Ramos (cell line): Measurements from ENCODE around the gene PADI6.
"Not testable (repeated sequence)": the region's sequence is repeated elsewhere in the genome, so short reads cannot be mapped to it uniquely, and the experiment has no call there.

ENCODE experiments used
- in situ Hi-C: fragments of 300-500 bp; cut with MboI; formaldehyde crosslinking; loops from one replicate; pipeline ENCODE4 v1.14.3; 2022; ENCODE audit warnings: low sequenced_read_pairs; ENCODE audit not compliant: unreplicated experiment

Gene PADI6

GRCh38 chr1:17401841-17402240 lies 29.8 kb downstream of the PADI6 start:
- in situ Hi-C loops = no loop called here

- in situ Hi-C loops = no loop called here
Observed at GRCh38 chr1:17403081-17403480, 31.1 kb downstream of the PADI6 start.

- in situ Hi-C loops = no loop called here
Observed at GRCh38 chr1:17404034-17404684, 32.2 kb downstream of the PADI6 start.

GRCh38 chr1:17404820-17405219 lies 32.8 kb downstream of the PADI6 start:
- in situ Hi-C loops = no loop called here

GRCh38 chr1:17405898-17406759 lies 34.1 kb downstream of the PADI6 start:
- in situ Hi-C loops = no loop called here

GRCh38 chr1:17406760-17407475 lies 34.9 kb downstream of the PADI6 start:
- in situ Hi-C loops = not testable (repeated sequence)

GRCh38 chr1:17407786-17408514 lies 36.0 kb downstream of the PADI6 start:
- in situ Hi-C loops = not testable (repeated sequence)

- in situ Hi-C loops = no loop called here
Observed at GRCh38 chr1:17409391-17409811, 37.4 kb downstream of the PADI6 start.

- in situ Hi-C loops = no loop called here
Observed at GRCh38 chr1:17412093-17412870, 40.3 kb downstream of the PADI6 start.

- in situ Hi-C loops = no loop called here
Observed at GRCh38 chr1:17414022-17414421, 42.0 kb downstream of the PADI6 start.

GRCh38 chr1:17416389-17416788 lies 44.4 kb downstream of the PADI6 start:
- in situ Hi-C loops = no loop called here

GRCh38 chr1:17419626-17420328 lies 47.8 kb downstream of the PADI6 start:
- in situ Hi-C loops = no loop called here

GRCh38 chr1:17420391-17420918 lies 48.5 kb downstream of the PADI6 start:
- in situ Hi-C loops = no loop called here

- in situ Hi-C loops = no loop called here
Observed at GRCh38 chr1:17422461-17422860, 50.5 kb downstream of the PADI6 start.

GRCh38 chr1:17423781-17424245 lies 51.8 kb downstream of the PADI6 start:
- in situ Hi-C loops = no loop called here

GRCh38 chr1:17425806-17426600 lies 54.0 kb downstream of the PADI6 start:
- in situ Hi-C loops = loop anchor here (25.0 kb wide), 1 partner anchor 789 kb away; no protein-coding TSS in a partner anchor
